GM23248 (cell line): ENCODE results near the gene DRD4.

ENCODE experiments used
- EZH2 ChIP-seq: fragments of 200-600 bp; sonication (generic); IDR thresholded peaks from 2 replicates; pipeline ENCODE4 v1.6.1; 2018; ENCODE audit warnings: antibody characterized with exemption, mild to moderate bottlenecking; ENCODE audit not compliant: insufficient read depth, poor library complexity, severe bottlenecking
- EZH2phosphoT487 ChIP-seq: fragments of 200-600 bp; sonication (generic); IDR thresholded peaks from 2 replicates; pipeline ENCODE4 v1.6.1; 2018; ENCODE audit warnings: antibody characterized with exemption, moderate library complexity, mild to moderate bottlenecking, low read depth; ENCODE audit not compliant: insufficient read depth

DNA sequence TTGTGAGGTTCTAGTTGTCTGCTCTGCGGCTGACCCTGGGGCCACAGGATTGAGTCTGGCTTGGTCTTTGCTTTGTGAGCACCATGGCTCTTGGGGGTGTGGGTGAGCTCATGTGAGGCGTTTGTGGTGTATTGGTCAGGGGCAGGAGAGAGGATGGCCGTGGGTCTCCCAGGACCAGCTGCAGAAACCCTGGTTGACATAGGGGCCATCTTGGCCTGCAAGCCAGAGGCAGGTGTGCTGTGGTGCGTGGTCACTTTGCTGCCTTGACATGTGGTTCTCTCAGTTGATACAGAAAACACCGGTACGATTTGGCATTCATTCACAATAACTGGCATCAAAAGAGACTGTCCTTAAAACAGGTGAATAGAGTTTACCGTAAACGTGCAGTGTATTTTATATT, 49.5 kb upstream of the DRD4 start:
- TF ChIP-seq EZH2 (no peak), EZH2phosphoT487 (no peak)
